NCI-H2196 (cell line): ENCODE measurements around the gene MTM1.

Experiments used
- DNase-seq: peaks from one replicate; lab custom pipeline; 2025; ENCODE audit not compliant: unreplicated experiment; lab: John Stamatoyannopoulos, UW

Gene MTM1

GRCh38 chrX:150602743-150603142, 34.3 kb downstream of the MTM1 start:
- DNase-seq = no peak

GRCh38 chrX:150605603-150606002, 37.2 kb downstream of the MTM1 start:
- no peak for DNase-seq

GRCh38 chrX:150607201-150607600, 38.8 kb downstream of the MTM1 start:
- DNase-seq = no peak

GRCh38 chrX:150610043-150610442, 41.6 kb downstream of the MTM1 start:
- no peak for DNase-seq

- no peak for DNase-seq
Observed at GRCh38 chrX:150610446-150610845, 42.0 kb downstream of the MTM1 start.

GRCh38 chrX:150615356-150615755, 46.9 kb downstream of the MTM1 start:
- no peak for DNase-seq

- no peak for DNase-seq
Observed at GRCh38 chrX:150616179-150616862, 47.9 kb downstream of the MTM1 start.

GRCh38 chrX:150616863-150617198, 48.4 kb downstream of the MTM1 start:
- DNase-seq = no peak

- DNase-seq = no peak
Observed at GRCh38 chrX:150621652-150622051, 53.2 kb downstream of the MTM1 start.

- DNase-seq = no peak
Observed at GRCh38 chrX:150623583-150623982, 55.2 kb downstream of the MTM1 start.

GRCh38 chrX:150625097-150625496, 56.7 kb downstream of the MTM1 start:
- DNase-seq = no peak

- DNase-seq = no peak
Observed at GRCh38 chrX:150625875-150626274, 57.5 kb downstream of the MTM1 start.

GRCh38 chrX:150627957-150628356, 59.5 kb downstream of the MTM1 start:
- no peak for DNase-seq

- DNase-seq = no peak
Observed at GRCh38 chrX:150635952-150636351, 67.5 kb downstream of the MTM1 start.

GRCh38 chrX:150642423-150642822, 74.0 kb downstream of the MTM1 start:
- DNase-seq = no peak

- DNase-seq = no peak
Observed at GRCh38 chrX:150643271-150643670, 74.8 kb downstream of the MTM1 start.

- DNase-seq = no peak
Observed at GRCh38 chrX:150643958-150644357, 75.5 kb downstream of the MTM1 start.

GRCh38 chrX:150644422-150644821, 76.0 kb downstream of the MTM1 start:
- no peak for DNase-seq

- no peak for DNase-seq
Observed at GRCh38 chrX:150647331-150647730, 78.9 kb downstream of the MTM1 start.

- DNase-seq = no peak
Observed at GRCh38 chrX:150648296-150648940, 80.0 kb downstream of the MTM1 start.

- DNase-seq = peak; percentile 2
Observed at GRCh38 chrX:150649096-150649870, 80.9 kb downstream of the MTM1 start.

- DNase-seq = no peak
Observed at GRCh38 chrX:150651906-150652305, 83.5 kb downstream of the MTM1 start.
